ENCODE measurements around the gene FPR2. TPM values are rescaled to one million over a fixed set of nuclear protein-coding genes. Genes with fewer than 3 reads are reported as not detected.
A peak's percentile ranks its signal among the peaks of the same experiment; 100 is the strongest.

The FPR2 gene
- total and polyA plus RNA-seq, 9 of the 15 experiments (the other 6 are each of a cell fraction or from before 2014, with no cell fraction given), result 0.03 to 0.15 (median 0.07) TPM; not detected in 6

DNA sequence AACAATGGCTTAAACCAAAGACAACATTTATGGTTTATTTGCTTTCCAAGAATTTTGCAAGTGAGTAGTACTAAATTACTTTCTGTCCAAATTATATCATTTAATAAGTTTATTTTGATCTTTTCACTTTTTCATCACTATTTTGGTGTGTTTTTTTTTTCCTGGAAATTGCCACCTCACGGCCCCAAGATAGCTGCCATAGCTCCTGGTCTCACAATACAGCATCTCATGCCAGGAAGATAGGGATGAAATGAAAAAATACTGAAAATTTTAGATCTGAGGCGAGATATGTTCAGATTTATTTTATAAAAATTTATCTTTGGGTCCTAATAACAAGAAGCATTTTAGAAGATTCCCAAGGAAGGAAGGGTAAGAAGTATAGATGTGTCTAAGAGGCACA, 27.0 kb downstream of the FPR2 start:
- no peaks in the 10 kb centered on the region for H3K27me3 ChIP-seq (ENCODE audit: control insufficient read depth in 2 of 2, insufficient read depth in 2 of 2, low read length in 2 of 2)
- ATAC-seq (no peak), FAIRE-seq (no peak), DNase-seq (ENCODE audit: extremely low read depth in 1 of 4, low spot score in 3 of 4) (no peak)
- CTCF ChIA-PET (ENCODE audit: low intra/inter-chr PET ratio), result no interaction called here
- POLR2A ChIA-PET, result interaction anchor here (1.0 kb wide), 1 partner anchor 10 kb away, joined by 4 read pairs; no protein-coding TSS in a partner anchor
- WGBS (ENCODE audit: insufficient coverage, low coverage, missing lambda C conversion rate), result 71% methylated on average over 2 of the region's 2 CpGs
- no peak overlapping the region for H3K4me3 ChIP-seq
- H3K27ac ChIP-seq (ENCODE audit: extremely low read depth, low read depth, low read length), result no peak overlapping the region
- no peak for TF ChIP-seq THRAP3 (IDR thresholded peaks at IDR 0.05; ENCODE audit: borderline replicate concordance)
- TF ChIP-seq, protein P1, sequence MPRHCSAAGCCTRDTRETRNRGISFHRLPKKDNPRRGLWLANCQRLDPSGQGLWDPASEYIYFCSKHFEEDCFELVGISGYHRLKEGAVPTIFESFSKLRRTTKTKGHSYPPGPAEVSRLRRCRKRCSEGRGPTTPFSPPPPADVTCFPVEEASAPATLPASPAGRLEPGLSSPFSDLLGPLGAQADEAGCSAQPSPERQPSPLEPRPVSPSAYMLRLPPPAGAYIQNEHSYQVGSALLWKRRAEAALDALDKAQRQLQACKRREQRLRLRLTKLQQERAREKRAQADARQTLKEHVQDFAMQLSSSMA (CRISPR knock-in tag; IDR thresholded peaks at IDR 0.05), result no peak
- TF ChIP-seq ZNF408 (CRISPR knock-in tag; IDR thresholded peaks at IDR 0.05; ENCODE audit: low read depth), result no peak
- TF ChIP-seq CAMTA2 (CRISPR knock-in tag; conservative IDR thresholded peaks at IDR 0.05), result no peak
- peak; percentile 96 for TF ChIP-seq RBM25 (IDR thresholded peaks at IDR 0.05; ENCODE audit: low read depth, low read length, severe bottlenecking)
- H4K20me1 ChIP-seq (replicated peaks; ENCODE audit: control insufficient read depth, insufficient read depth, low read length), result no peaks in the 10 kb centered on the region
- no TSS peak for BruUV-seq (replicated peaks)
- H2AFZ ChIP-seq (ENCODE audit: low read depth, low read length), result no peak overlapping the region
- intact Hi-C loops (cut with micrococcal nuclease) (loop anchor here (10.0 kb wide), 1 partner anchor 363 kb away; no protein-coding TSS in a partner anchor), in situ Hi-C loops (cut with MboI) (loop anchor here (10.0 kb wide), 1 partner anchor 363 kb away; no protein-coding TSS in a partner anchor)
- H3K36me3 ChIP-seq (ENCODE audit: control insufficient read depth, insufficient read depth, low read length), result no peaks in the 10 kb centered on the region
- H3K9ac ChIP-seq (ENCODE audit: insufficient read depth in 1 of 2, low read depth in 2 of 2, low read length in 2 of 2), result no peak overlapping the region
- no peaks in the 10 kb centered on the region for H3K9me3 ChIP-seq (replicated peaks; ENCODE audit: control insufficient read depth, insufficient read depth, low read depth, low read length)
- H3K4me2 ChIP-seq (ENCODE audit: insufficient read depth, low read length), result no peak overlapping the region
- H3K4me1 ChIP-seq (replicated peaks in 1 of 2; ENCODE audit: control insufficient read depth in 2 of 2, insufficient read depth in 2 of 2, low read length in 2 of 2), result peaks cover 15 to 43% of the 10 kb centered on the region in 2 experiments
- H3K9me1 ChIP-seq (ENCODE audit: control insufficient read depth, insufficient read depth, low read length), result no peaks in the 10 kb centered on the region
- no peaks in the 10 kb centered on the region for H3K79me2 ChIP-seq (ENCODE audit: control insufficient read depth, insufficient read depth, low read length)

Data from K562 (cell line).